NB4 (cell line): ENCODE data around the gene FAM229B.

Experiments used
- MAX ChIP-seq: IDR thresholded peaks from 2 replicates; pipeline ENCODE4 v1.6.1; 2011; ENCODE audit warnings: low read depth, low read length
- TF ChIP-seq, protein P1 (sequence below): IDR thresholded peaks from one replicate; pipeline ENCODE4 v1.5.1; 2012; ENCODE audit warnings: low read depth, low read length

GRCh38 chr6:112114577-112115223 lies 27.3 kb downstream of the FAM229B start:
- no peak for TF ChIP-seq MAX
- TF ChIP-seq, protein P1, sequence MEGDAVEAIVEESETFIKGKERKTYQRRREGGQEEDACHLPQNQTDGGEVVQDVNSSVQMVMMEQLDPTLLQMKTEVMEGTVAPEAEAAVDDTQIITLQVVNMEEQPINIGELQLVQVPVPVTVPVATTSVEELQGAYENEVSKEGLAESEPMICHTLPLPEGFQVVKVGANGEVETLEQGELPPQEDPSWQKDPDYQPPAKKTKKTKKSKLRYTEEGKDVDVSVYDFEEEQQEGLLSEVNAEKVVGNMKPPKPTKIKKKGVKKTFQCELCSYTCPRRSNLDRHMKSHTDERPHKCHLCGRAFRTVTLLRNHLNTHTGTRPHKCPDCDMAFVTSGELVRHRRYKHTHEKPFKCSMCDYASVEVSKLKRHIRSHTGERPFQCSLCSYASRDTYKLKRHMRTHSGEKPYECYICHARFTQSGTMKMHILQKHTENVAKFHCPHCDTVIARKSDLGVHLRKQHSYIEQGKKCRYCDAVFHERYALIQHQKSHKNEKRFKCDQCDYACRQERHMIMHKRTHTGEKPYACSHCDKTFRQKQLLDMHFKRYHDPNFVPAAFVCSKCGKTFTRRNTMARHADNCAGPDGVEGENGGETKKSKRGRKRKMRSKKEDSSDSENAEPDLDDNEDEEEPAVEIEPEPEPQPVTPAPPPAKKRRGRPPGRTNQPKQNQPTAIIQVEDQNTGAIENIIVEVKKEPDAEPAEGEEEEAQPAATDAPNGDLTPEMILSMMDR = no peak
